HG03095 (cell line): ENCODE data around the gene ACTG1.

Experiments used
- ATAC-seq: cut with Tn5 transposase; IDR thresholded peaks from one replicate; pipeline ENCODE4 v1.9.1; 2021; ENCODE audit warnings: moderate library complexity; ENCODE audit not compliant: unreplicated experiment

ACTG1 gene

GRCh38 chr17:81545160-81545949, 32.8 kb upstream of the ACTG1 start:
- no peak for ATAC-seq

DNA sequence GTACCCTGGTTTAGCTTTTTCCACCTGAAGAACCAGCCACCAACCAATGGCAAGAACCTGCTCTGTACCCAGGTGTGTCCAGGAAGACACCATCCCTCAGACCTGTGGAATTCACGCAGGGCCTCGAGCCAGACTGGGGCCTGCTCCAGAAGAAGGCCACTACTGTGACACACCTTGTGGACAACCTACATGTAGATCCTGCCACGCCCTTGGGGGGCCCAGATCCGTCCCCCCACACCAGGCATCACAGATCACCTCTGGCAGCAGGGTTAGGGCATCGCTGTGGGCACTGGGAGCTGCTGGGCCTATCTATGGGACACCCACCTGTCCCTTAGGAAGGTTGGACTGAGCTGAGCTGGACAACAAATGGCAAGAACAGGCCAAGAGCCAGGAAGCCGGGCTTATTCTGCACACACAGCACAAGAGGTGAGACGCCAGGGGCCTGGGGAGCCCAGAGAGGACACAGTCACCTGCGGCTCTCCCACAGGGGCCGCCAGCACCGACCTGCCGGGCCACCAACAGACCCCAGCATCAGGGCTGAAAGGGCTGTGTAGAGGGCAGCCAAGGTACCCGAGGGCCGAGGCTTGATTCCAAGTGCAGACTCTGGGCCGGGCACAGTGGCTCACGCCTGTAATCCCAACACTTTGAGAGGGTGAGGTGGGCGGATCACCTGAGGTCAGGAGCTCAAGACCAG, 31.8 kb upstream of the ACTG1 start:
- no peak for ATAC-seq

DNA sequence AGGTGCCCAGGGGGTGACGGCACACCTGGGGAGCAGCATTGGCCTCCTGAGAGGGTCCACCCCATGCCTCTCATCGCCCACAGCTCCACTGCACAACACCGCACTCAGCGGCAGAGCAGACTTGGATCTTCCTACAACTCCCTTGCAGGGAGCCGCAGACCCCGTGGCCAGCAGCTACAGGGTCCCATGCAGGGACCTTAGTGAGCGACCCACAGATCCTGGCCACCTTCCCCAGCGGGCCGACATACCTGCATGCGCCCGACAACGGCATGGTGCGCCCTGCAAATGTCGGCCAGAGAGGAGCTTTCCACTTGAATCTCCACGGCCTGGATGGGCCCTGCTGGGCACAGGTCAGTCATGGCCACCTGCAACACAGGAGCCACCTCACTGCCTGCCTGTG, 31.2 kb upstream of the ACTG1 start:
- no peak for ATAC-seq

- no peak for ATAC-seq
Observed at GRCh38 chr17:81543339-81543675, 30.7 kb upstream of the ACTG1 start.

DNA sequence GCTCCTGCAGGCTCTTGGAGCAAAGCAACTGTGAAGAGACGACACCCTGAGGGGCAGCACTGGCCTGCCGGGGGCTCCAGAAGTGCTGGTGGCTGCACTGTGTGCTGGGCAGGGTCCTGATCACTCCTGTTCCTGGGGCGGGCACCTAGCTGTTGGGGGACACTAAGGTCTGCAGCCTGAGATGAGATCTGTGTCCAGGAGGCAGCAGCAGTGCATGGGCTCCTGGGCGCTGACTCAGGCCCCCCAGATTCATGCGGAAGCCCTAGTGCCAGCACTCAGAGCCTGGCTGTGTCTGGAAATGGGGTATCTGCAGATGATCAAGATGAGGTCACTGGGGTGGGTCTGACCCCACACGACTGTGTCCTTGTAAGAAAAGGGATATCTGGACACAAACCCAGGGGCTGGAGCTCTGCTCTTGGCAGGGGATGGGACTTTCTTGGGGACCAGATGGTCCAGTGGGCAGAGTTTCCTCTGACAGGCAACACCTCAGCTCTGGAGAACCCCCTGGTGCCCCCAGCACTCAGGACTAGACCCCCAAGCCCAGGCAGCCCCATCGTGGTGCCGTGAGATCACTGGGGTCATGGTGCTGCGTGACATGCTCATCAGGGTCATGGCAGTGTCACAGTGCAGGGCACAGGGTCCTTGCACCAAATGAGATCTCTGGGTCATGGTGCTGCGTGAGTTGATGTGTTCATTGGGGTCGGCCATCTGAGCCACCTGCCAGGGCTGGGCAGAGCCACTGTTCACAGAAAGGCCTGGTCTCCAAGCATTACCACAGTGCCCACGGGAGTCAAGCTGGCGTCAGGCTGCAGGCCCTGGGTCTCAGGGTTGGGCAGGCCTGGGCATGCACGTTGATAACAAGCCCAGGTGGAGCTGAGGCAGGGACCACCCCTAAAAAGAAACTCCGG, 30.1 kb upstream of the ACTG1 start:
- no peak for ATAC-seq

DNA sequence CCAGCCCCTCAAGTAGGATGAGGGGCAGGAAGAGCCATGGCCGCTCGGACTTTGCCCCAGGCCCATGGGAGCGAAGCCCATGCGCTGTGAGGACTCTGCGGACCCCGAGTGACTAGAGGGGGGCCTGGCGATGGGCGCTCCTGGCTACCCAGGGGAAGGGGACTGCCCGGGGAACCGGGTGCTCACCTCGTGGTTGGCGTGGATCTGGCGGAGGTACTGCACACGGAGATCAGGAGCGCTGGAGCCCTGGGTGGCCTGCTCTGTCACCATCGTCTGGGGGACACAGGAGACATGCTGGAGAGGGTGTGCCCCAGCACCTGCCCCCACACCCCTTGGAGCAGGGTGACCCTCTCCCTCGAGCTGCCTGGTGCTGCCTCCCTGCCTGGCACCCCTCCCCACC, 28.5 kb upstream of the ACTG1 start:
- ATAC-seq = no peak

DNA sequence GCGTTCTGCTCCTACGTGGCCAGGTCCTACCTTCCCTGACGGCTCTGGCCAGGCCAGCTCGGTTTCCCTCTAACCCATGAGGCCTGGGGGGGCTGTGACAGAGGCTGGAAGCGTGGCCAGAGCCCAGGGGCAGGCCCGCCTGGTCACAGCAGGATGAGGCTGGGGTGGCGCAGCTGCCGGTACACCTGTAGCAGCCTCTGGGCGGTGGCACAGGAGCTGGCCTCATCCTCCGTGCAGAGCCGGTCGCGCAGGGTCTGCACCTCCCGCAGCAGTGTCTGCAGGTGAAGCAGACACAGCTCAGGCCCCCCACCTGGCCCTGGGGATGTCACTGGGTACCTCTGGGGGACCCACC, 28.1 kb upstream of the ACTG1 start:
- ATAC-seq = no peak

GRCh38 chr17:81539961-81540675, 27.5 kb upstream of the ACTG1 start:
- ATAC-seq = no peak

- ATAC-seq = no peak
Observed at GRCh38 chr17:81539571-81539900, 26.9 kb upstream of the ACTG1 start.

GRCh38 chr17:81538651-81539570, 26.3 kb upstream of the ACTG1 start:
- ATAC-seq = no peak

GRCh38 chr17:81537856-81538555, 25.4 kb upstream of the ACTG1 start:
- ATAC-seq = no peak

DNA sequence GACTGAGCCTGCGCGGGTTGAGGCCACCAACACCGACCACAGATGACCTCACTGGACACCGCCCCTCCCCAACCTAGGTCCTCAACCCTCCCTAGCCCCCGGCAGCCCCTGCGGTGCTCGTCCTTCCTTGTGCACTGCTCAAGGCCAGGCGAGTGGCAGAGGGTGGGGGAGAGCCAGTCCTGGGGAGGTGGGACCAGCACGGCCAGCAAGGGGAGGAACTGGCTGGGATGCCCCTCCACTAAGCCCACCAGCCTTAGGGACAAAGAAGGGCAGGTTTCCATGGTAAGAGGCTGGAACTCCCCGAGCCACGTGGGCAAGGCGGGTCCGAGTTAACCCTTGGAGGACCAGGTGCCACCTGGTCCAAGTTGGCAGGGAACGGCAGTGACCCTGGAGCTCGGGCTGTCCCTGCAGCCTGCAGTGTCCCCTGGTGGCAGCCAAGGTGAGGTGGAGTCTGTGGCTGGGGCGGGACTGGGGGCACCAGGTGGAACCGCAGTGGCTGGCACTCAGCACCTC, 24.8 kb upstream of the ACTG1 start:
- no peak for ATAC-seq

GRCh38 chr17:81536299-81537290, 24.0 kb upstream of the ACTG1 start:
- ATAC-seq = no peak

GRCh38 chr17:81535480-81536298, 23.1 kb upstream of the ACTG1 start:
- no peak for ATAC-seq

- ATAC-seq = no peak
Observed at GRCh38 chr17:81535007-81535328, 22.4 kb upstream of the ACTG1 start.

DNA sequence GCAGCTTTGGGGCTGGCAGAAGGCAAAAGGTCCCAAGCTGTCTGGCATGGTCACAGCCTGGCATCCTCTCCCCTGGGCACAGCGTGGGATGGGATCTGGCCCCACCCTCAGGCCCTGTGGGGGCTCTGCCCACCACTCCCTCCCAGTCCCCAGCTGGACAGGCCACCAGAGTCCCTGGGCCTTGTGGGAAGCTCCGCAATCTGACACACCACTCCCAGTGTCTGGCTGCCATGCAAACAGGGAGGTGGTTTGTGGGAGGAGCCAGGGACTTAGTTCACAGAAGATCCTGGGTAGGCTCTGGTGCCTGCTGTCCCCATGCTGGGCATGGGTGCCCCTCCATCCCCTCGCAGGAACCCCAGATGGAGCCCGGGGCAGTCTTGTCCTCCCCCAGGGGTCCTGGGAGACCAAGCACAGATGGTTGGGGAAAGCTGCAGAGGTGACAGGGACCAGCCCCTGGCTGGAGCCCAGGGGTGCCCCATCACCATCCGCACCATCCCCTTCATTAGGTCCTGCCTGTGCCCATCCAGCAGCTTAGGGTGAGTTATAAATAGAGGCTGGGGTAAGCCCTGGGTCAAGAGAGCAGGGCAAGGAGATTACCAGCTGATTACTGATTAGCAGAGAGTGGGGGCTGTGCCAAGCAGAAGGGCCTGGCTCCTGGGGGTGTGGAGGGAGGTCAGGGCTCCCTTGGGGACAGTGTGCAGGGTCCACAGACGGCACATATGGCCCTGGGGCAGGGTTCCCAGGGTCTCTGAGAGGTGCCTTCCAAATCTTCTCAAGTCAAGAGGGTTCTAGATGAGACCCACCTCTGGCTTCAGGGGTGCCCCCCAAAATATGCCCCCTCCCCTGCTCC, 21.8 kb upstream of the ACTG1 start:
- no peak for ATAC-seq
